KMS-11 (cell line): ENCODE data around the gene SREBF2.
A peak's percentile ranks its signal among the peaks of the same experiment; 100 is the strongest.

ENCODE experiments used
- H2AFZ ChIP-seq: fragments of 200-600 bp; sonication (generic); 2 replicates; pipeline ENCODE4 v1.6.1; 2016; ENCODE audit warnings: antibody characterized with exemption, mixed run types, low read depth
- H3K27ac ChIP-seq: fragments of 200-600 bp; sonication (generic); 2 replicates; pipeline ENCODE4 v1.6.1; 2016; ENCODE audit warnings: mild to moderate bottlenecking, mixed run types
- H3K27me3 ChIP-seq: fragments of 200-600 bp; sonication (generic); 2 replicates; pipeline ENCODE4 v1.6.1; 2017; ENCODE audit warnings: mild to moderate bottlenecking, low read depth, mixed run types, moderate library complexity; ENCODE audit not compliant: insufficient read depth
- H3K36me3 ChIP-seq: fragments of 200-600 bp; sonication (generic); 2 replicates; pipeline ENCODE4 v1.6.1; 2017; ENCODE audit warnings: mild to moderate bottlenecking, mixed run types; ENCODE audit not compliant: insufficient read depth
- H3K4me1 ChIP-seq: fragments of 200-600 bp; sonication (generic); 2 replicates; pipeline ENCODE4 v1.6.1; 2016; ENCODE audit warnings: mild to moderate bottlenecking, low read depth, mixed run types; ENCODE audit not compliant: poor library complexity, severe bottlenecking
- H3K4me2 ChIP-seq: fragments of 200-600 bp; sonication (generic); 2 replicates; pipeline ENCODE4 v1.7.0; 2016; ENCODE audit warnings: mild to moderate bottlenecking, mixed run types
- H3K4me3 ChIP-seq: fragments of 200-600 bp; sonication (generic); IDR thresholded peaks from 2 replicates; pipeline ENCODE4 v1.6.1; 2017; ENCODE audit warnings: low read depth, low read length, mixed read lengths; ENCODE audit not compliant: insufficient read depth
- H3K79me2 ChIP-seq: fragments of 200-600 bp; sonication (generic); 2 replicates; pipeline ENCODE4 v1.6.1; 2016; ENCODE audit warnings: low read depth, mixed run types; ENCODE audit not compliant: insufficient read depth
- H3K9ac ChIP-seq: fragments of 200-600 bp; sonication (generic); 2 replicates; pipeline ENCODE4 v1.6.1; 2016; ENCODE audit warnings: mild to moderate bottlenecking, mixed run types
- H4K20me1 ChIP-seq: fragments of 200-600 bp; sonication (generic); 2 replicates; pipeline ENCODE4 v1.6.1; 2016; ENCODE audit warnings: mild to moderate bottlenecking, mixed run types; ENCODE audit not compliant: insufficient read depth
- TF ChIP-seq, protein P1 (sequence below): fragments of 200-600 bp; sonication (generic); conservative IDR thresholded peaks from 2 replicates; pipeline ENCODE4 v1.6.1; 2017; ENCODE audit warnings: low read depth, mild to moderate bottlenecking, antibody characterized with exemption, low read length, moderate library complexity, mixed read lengths

Gene SREBF2

DNA sequence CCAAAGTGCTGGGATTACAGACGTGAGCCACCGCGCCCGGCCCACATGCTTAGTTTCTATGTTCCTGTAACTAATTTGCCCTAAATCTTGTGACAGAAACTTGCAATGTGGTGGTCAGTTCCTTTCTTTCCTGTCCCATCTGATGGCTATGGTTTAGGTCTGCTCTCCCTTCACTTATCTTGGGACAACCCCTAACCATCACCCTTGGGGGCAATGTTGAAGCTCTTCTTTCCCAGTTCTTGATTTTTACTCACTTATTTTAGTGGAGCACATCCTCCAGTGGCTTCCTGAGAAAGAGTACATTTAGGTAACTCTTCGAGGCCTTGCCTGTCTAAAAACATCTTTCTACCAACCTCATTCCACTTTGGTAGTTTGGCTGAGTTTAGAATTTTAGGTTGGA lies 7.3 kb downstream of the SREBF2 start:
- peaks cover 31% of the 10 kb centered on the region for H3K4me1 ChIP-seq
- no peak overlapping the region for H3K9ac ChIP-seq
- H3K79me2 ChIP-seq, result peaks cover 90% of the 10 kb centered on the region
- no peak overlapping the region for H3K4me3 ChIP-seq
- peaks cover 8% of the 10 kb centered on the region; the same call in 1 of the 2 replicates for H3K36me3 ChIP-seq
- TF ChIP-seq, protein P1, sequence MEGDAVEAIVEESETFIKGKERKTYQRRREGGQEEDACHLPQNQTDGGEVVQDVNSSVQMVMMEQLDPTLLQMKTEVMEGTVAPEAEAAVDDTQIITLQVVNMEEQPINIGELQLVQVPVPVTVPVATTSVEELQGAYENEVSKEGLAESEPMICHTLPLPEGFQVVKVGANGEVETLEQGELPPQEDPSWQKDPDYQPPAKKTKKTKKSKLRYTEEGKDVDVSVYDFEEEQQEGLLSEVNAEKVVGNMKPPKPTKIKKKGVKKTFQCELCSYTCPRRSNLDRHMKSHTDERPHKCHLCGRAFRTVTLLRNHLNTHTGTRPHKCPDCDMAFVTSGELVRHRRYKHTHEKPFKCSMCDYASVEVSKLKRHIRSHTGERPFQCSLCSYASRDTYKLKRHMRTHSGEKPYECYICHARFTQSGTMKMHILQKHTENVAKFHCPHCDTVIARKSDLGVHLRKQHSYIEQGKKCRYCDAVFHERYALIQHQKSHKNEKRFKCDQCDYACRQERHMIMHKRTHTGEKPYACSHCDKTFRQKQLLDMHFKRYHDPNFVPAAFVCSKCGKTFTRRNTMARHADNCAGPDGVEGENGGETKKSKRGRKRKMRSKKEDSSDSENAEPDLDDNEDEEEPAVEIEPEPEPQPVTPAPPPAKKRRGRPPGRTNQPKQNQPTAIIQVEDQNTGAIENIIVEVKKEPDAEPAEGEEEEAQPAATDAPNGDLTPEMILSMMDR, result no peak
- H3K4me2 ChIP-seq, result no peak overlapping the region
- no peak overlapping the region for H3K27ac ChIP-seq
- H3K27me3 ChIP-seq, result no peaks in the 10 kb centered on the region
- peaks cover 25% of the 10 kb centered on the region; the same call in 1 of the 2 replicates for H4K20me1 ChIP-seq
- H2AFZ ChIP-seq, result no peak overlapping the region

DNA sequence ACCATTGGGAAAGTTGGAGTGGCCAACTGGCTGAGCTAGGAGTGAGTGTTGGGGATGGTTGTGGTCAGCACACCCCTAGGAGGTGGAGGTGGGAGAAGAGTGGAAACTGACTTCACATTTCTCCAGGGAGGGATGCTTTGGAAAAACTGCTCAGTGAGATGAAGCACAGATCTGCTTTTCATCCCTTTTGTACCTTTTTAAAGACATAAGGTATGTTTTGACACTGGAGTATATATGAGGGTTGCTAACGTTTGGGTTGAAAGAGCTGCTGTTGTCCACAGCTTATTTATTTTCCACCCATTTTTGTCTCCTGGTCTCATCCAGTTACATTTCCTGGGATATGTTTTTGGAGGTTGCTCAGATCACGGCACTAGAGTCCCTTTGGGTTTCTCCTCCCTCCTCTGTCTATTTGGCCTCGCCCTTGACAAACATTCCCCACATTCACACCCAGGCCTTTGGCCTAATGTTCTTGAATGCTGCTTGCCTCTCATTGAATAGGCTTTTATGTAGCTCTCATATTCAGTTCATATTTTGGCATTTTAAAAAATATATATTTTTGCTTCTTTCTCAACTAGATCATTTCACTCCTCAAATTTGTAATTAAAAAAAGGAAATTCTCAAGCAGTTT lies 8.3 kb downstream of the SREBF2 start:
- H3K9ac ChIP-seq, result no peak overlapping the region
- no peak overlapping the region for H2AFZ ChIP-seq
- no peak overlapping the region for H3K4me2 ChIP-seq
- no peak overlapping the region for H3K27ac ChIP-seq
- no peaks in the 10 kb centered on the region for H3K27me3 ChIP-seq
- H4K20me1 ChIP-seq, result peaks cover 20% of the 10 kb centered on the region; the same call in 1 of the 2 replicates
- peaks cover 25% of the 10 kb centered on the region for H3K4me1 ChIP-seq
- TF ChIP-seq, protein P1, result no peak
- peaks cover 8% of the 10 kb centered on the region; the same call in 1 of the 2 replicates for H3K36me3 ChIP-seq
- H3K79me2 ChIP-seq, result peaks cover 90% of the 10 kb centered on the region
- no peak overlapping the region for H3K4me3 ChIP-seq

DNA sequence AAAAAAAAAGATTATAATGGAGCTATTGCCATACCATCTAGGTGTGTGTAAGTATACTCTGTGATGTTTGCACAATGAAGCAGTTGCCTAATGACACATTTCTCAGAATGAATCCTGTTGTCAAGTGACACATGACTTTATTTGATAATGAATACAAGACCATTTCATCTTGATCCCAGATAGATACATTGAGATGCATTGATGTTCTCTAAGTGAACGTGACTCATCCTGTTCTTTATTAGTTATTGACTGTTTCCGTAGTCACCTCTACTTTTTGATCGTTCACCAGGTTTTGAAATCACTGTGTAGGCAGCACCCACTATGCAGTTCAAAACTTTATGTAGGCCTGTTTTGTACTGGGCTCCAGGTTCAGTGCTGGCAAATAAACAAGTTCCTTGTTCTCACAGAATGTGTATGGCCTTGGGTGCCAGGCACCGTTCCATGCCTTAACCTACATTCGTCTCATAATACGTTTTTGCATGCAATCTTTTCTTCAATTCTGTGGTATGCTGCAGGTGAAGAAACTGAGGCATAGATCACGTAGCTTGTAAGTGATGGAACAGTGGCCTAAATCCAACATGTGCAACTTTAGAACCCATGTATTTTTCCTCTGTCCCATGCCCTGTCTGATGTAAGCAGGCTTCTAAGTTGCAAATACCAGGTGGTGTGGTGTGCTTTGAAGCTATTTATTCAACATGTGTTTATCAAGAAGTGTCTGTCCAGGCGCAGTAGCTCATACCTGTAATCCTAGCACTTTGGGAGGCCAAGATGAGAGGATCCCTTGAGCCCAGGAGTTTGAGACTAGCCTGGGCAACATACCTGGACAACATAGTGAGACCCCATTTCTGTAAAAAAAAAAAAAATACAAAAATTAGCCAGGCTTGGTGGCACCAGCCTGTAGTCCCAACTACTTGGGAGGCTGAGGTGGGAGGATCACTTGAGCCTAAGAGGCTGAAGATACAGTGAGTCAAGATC lies 10.4 kb downstream of the SREBF2 start:
- H4K20me1 ChIP-seq, result peaks cover 29% of the 10 kb centered on the region
- peaks cover 24% of the 10 kb centered on the region for H3K4me1 ChIP-seq
- H3K27ac ChIP-seq, result no peak overlapping the region
- H3K9ac ChIP-seq, result no peak overlapping the region
- H3K4me3 ChIP-seq, result no peak overlapping the region
- H3K79me2 ChIP-seq, result peaks cover 88% of the 10 kb centered on the region
- H3K36me3 ChIP-seq, result 0 out of 2 replicates have a peak, but pooled peaks cover 2% of the 10 kb centered on the region
- TF ChIP-seq, protein P1, result no peak
- no peak overlapping the region for H2AFZ ChIP-seq
- H3K27me3 ChIP-seq, result no peaks in the 10 kb centered on the region
- H3K4me2 ChIP-seq, result peak overlapping the region; percentile 19; the same call in 1 of the 2 replicates

DNA sequence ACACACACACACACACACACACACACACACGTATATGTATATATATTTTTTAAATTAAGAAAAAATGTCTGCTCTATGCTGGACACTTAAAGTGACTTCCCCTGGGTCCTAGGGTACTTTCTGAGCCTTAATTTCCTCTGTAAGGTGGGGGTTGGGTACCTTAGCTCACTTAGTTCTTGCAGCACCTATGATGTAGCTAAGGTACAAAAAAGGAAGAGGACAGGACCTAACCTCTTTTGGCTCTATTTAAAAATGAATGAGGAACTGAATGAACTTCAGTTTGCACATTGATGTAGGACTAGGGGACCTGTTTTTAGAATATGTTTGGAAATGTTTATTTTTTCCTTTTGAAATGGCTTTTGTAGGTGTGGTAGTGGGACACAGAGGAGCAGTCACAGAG lies 11.1 kb downstream of the SREBF2 start:
- Histone ChIP-seq H3K36me3 (0 out of 2 replicates have a peak, but pooled peaks cover 2% of the 10 kb centered on the region), H3K4me2 (no peak overlapping the region), H3K4me1 (peaks cover 21% of the 10 kb centered on the region)

More for the DNA sequence above, 11.1 kb downstream of the SREBF2 start:
- TF ChIP-seq, protein P1, result no peak
- no peak overlapping the region for H3K4me3 ChIP-seq
- H3K27ac ChIP-seq, result no peak overlapping the region
- H2AFZ ChIP-seq, result no peak overlapping the region
- peaks cover 88% of the 10 kb centered on the region for H3K79me2 ChIP-seq
- H3K27me3 ChIP-seq, result no peaks in the 10 kb centered on the region
- peaks cover 35% of the 10 kb centered on the region for H4K20me1 ChIP-seq
- H3K9ac ChIP-seq, result no peak overlapping the region
